GM12891 (cell line): ENCODE results near the gene TMEM126B.

Source experiments
- PAX5 ChIP-seq: IDR thresholded peaks from 2 replicates; pipeline ENCODE4 v1.6.1; 2011; ENCODE audit warnings: low read length, moderate library complexity, mild to moderate bottlenecking; ENCODE audit not compliant: insufficient read depth, severe bottlenecking
- POLR2A ChIP-seq: IDR thresholded peaks from 2 replicates; pipeline ENCODE4 v1.6.1; 2011; ENCODE audit warnings: low read depth, low read length, control low read depth
- POLR2AphosphoS5 ChIP-seq: IDR thresholded peaks from 2 replicates; pipeline ENCODE4 v1.6.1; 2011; ENCODE audit warnings: low read depth, low read length, control low read depth
- POU2F2 ChIP-seq: IDR thresholded peaks from 2 replicates; pipeline ENCODE4 v1.6.1; 2011; ENCODE audit warnings: low read depth, mild to moderate bottlenecking, control low read depth, low read length, moderate library complexity
- SPI1 ChIP-seq: IDR thresholded peaks from 2 replicates; pipeline ENCODE4 v1.6.1; 2011; ENCODE audit warnings: low read depth, low read length, control low read depth
- TAF1 ChIP-seq: IDR thresholded peaks from 2 replicates; pipeline ENCODE4 v1.6.1; 2011; ENCODE audit warnings: low read depth, low read length, control low read depth

DNA sequence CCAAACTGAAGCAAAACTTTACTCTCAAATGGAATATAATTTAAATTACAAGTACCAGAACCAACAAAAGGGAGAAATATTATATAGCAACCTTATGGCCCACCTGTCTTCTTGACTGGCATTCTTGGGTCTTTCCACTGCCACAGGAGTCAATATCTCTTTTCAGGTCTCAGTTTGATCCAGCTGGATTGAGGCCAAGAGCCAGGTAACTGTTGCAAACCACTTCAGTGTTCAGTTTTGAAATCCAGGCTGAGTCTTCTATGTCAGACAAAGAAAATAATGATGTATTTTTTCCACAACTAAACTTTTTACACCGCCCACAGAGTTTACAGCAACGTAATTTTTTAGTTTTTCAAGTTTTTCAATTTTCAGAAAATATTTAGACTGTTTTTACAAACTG is 1.9 kb upstream of the TMEM126B start:
- TF ChIP-seq POLR2A (no peak), TAF1 (no peak), POLR2AphosphoS5 (no peak), SPI1 (no peak), POU2F2 (no peak), PAX5 (no peak)
